ENCODE data around the gene PUS1.
"Not testable (repeated sequence)": the region's sequence is repeated elsewhere in the genome, so short reads cannot be mapped to it uniquely, and the experiment has no call there.

Gene PUS1

GRCh38 chr12:131941116-131941986 lies 12.3 kb downstream of the PUS1 start:
- DNase-seq = no peak

DNA sequence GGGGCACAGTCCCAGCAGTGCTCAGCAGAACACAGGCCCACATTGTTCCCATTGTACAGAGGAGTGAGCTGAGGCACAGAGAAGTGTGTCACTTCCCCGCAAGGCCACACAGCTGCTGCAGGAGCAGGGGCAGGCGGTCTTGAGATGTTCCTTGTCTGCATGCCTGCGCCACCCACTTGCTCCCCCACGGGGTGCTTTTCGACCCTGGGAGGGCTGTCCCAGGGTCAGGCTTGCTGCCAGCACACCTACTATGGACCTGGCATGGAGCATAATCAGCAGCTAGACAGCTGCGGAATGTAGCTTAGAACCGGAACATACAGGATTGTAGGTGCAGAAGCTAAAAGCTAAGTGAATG lies 12.9 kb downstream of the PUS1 start:
- no peak for DNase-seq

DNA sequence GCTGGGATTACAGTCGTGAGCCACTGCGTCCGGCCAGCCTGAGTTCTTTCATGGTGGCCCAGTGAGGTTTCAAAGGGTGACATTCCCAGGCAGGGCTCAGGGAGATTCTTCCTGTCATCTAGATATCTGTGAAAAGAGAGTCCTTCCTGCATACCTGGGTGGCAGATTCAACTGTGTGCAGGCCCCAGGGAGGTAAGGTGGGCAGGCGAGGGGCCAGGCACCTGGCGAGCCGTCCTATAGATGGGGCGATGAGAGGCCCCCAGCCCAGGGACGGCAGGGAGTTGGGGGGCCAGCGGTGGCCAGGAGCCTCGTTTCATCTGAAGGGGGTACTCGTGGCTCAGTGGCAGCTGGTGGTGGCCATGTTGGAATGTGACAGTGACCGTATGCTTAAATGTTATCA lies 13.6 kb downstream of the PUS1 start:
- DNase-seq = no peak

GRCh38 chr12:131943389-131943788 lies 14.3 kb downstream of the PUS1 start:
- DNase-seq = no peak

- no peak for DNase-seq
Measured at GRCh38 chr12:131943876-131944275, 14.8 kb downstream of the PUS1 start.

- DNase-seq = no peak
Measured at GRCh38 chr12:131944601-131945251, 15.7 kb downstream of the PUS1 start.

GRCh38 chr12:131946757-131947156 lies 17.7 kb downstream of the PUS1 start:
- DNase-seq = no peak

DNA sequence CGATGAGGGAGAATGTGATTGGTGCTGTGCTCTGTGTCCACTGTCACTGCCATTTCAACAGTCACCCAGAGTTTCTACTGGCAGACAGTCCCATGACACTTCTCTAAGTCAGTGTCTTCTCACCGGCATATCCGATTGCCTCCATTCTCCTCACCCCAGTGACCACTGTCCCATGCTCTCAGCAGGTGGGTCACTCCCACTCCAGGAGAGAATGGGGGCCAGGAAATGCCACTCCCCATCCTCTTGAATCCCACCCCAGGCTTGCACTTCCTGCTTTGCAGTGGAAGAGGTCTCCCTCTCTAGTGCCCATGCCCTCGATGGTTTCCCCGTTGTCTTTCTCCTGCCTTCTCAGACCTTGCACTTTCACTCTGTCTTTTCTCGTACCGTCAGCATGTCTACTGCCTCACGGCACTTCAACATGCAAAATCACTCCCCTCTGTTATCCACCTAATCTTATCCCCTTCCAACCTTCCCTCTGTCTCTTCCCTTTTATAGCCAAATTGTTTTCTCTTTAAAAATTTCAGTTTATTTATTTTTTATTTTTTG lies 18.5 kb downstream of the PUS1 start:
- no peak for DNase-seq

GRCh38 chr12:131948166-131948712 lies 19.2 kb downstream of the PUS1 start:
- DNase-seq = no peak

- DNase-seq = not testable (repeated sequence)
Measured at GRCh38 chr12:131948713-131949430, 19.8 kb downstream of the PUS1 start.

DNA sequence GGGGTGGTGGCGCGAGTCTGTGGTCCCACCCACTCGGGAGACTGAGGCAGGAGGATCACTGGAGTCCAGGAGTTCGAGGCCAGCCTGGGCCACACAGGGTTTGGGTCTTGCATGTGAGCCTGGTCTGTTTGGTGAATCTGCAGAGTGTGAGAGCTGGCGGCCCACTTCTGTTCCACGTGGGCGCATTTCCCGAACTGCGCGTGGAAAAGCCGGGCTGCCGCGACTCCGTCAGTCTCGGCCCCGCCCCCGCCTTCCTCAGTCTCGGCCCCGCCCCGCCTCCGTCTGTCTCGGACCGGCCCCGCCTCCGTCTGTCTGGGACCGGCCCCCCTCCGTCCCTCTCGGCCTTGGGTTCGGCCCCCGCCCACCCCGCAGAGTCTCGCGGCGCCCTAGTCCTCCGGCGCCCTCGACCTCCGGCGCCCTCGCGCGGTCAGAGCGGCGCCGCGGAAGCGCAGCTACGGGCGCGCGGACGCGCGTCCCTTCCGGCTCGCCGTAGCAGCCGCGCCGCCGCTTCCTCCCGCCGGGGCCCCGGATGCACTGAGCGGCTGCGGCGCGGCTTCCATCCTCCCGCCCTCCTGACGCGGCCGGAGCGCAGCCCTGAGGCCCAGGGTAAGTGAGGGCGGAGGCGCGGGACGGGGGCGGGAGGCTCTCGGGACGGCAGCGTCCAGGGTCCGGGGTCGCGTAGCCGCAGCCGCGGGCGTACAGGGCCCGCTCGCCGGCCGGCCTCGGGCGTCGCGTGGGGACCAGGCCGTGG lies 20.5 kb downstream of the PUS1 start, which contains the start of gene EP400:
Gene EP400 (plus strand): TSS at position 512 of the 751 bp plus-strand sequence. CDS start 10,678 bp downstream, outside the sequence.
- DNase-seq = peak; percentile 85 to 94 (median 88)

DNA sequence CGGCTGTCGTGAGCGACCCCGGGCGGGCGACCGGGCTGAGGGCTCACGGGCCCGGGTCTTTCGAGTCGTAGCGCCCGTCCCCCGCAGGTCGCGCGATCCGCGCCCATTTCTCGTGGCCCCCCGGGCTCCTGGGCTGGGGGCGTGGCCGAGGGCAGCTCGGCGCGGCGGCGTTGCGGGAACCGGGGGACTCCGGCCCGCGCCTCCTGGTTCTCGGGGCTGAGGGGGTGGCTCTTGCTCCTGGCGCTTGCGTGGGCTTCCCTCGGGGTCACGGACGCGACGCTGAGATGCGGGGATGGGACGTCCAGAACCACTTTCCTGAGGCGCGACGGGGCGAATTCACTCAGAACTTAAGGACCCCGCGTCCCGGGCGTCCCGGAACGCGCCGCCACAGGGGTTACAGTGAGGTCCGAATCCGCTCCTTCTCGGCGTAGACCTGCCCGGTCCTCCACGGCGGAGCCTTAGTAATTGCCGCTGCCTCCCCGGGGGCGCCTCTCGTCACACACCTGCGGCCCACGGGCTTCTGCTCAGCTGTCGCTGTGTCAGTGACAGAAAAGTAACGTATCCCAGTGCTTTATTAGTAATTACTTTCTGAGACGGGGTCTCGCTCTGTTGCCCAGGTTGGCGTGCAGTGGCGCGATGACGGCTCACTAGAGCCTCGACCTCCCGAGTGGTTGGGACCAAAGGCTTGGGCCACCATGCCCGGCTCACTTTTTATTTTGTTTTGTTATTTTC lies 21.3 kb downstream of the PUS1 start:
- DNase-seq = no peak

- not testable (repeated sequence) for DNase-seq
Measured at GRCh38 chr12:131953810-131954209, 24.7 kb downstream of the PUS1 start.

GRCh38 chr12:131954460-131954859 lies 25.4 kb downstream of the PUS1 start:
- DNase-seq = not testable (repeated sequence)

GRCh38 chr12:131959116-131959515 lies 30.0 kb downstream of the PUS1 start:
- DNase-seq = no peak

DNA sequence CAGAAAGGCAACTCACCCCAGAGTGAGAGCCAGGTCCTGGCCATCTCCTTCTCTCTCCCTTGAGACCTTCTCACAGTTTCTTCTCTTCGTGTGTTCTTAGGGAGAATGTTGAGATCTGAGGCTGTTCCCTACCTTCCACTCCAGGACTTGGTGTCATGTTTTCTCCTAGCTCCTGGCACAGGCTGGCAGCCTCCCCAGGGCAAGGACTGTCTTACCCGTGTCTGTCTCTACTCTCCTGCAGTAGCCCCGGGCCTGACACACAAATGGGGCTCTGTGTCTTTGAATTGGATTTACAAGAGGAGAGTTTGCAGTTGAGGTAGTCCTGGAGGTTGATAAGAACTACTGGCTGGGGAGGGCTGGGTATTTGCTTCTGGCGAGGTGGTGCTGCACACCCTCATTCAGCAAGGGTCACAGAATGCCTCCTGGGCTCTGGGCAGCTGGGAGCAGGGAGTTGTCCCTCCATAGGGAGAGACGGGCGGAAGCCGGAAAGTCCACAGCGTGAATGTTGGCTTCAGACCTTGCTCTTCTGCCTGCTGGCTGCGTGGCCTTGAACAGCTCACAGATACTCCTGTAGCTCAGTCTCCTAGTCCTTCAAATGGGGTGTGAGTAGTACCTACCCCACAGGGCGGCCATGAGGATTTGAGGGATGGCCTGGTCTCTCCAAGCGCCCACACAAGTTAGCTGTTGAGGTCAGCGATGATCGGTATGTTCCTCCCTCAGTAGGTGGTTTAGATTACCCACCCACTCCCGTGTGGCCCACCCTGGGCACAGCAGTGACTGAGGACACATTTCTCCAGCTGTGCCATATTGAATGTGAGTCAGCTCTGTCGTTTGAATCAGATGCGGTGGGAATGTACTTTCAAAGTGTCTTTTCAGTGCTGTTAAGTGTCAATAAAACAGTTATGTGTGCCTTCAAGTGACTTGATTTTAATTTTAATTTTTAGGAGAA lies 30.8 kb downstream of the PUS1 start:
- DNase-seq = no peak

- not testable (repeated sequence) for DNase-seq
Measured at GRCh38 chr12:131960590-131961325, 31.7 kb downstream of the PUS1 start.

DNA sequence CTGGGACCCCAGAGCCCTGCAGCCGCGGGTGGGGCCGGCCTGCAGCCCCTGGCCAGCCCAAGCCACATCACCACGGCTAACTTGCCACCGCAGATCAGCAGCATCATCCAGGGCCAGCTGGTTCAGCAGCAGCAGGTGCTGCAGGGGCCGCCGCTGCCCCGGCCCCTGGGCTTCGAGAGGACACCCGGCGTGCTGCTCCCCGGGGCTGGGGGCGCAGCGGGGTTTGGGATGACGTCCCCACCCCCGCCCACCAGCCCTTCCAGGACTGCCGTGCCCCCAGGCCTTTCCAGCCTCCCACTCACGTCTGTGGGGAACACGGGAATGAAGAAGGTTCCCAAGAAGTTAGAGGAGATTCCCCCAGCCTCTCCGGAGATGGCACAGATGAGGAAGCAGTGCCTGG lies 32.3 kb downstream of the PUS1 start:
- not testable (repeated sequence) for DNase-seq

DNA sequence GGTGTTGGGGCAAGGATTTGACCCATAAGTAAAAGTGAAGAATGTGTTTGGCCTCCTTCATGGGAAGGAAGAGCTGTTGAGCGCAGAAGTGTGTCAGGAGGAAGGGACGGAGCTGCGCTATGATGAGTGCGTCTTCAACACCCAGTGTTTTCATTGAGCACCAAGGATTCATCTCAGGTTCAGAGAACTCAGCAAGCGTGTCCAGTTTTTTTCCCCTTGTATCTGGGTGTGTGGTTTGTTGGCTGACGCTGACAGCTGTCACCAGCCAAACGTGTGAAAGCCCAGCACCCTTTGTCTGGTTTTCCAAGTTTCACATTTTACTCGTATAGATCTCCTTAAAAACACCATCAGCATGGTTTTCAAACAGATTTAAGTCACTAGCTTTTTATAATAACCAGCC lies 33.0 kb downstream of the PUS1 start:
- no peak for DNase-seq

DNA sequence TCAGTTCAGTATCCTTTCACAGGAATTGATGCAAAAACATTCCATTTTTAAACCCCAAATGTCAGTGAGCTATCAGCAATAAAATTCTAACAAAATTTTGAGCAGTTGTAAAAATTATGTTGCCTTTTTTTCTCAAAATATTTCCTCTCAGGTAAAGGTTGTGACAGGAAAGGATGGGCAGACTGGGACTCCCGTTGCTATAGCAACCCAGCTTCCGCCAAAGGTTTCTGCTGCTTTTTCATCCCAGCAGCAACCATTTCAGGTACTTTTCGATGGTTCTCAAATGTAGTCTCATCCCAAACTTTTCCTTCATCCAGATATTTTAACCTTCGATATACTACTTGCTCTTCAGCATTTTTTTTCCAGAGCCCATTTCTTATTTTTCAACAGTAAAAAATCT lies 34.3 kb downstream of the PUS1 start:
- DNase-seq = no peak

Measured in activated CD4-positive, CD25-positive, alpha-beta regulatory T cell (primary cell).